HepG2 (cell line): ENCODE data around the gene GCNT2.

ENCODE experiments used
- CTCF ChIP-seq: sonication (generic); formaldehyde crosslinking; IDR thresholded peaks from 2 replicates; pipeline ENCODE4 v1.5.0; 2020; ENCODE audit warnings: mild to moderate bottlenecking, missing genetic modification reagents, moderate library complexity
- E2F1 ChIP-seq: sonication (generic); formaldehyde crosslinking; IDR thresholded peaks from 2 replicates; pipeline ENCODE4 v1.5.0; 2020; ENCODE audit warnings: missing genetic modification reagents
- MED1 ChIP-seq: sonication (generic); formaldehyde crosslinking; IDR thresholded peaks from 2 replicates; pipeline ENCODE4 v1.4.0; 2020; ENCODE audit warnings: missing genetic modification reagents
- RAD21 ChIP-seq: fragments of 450-650 bp; formaldehyde crosslinking; IDR thresholded peaks from 2 replicates; pipeline ENCODE4 v1.5.0; 2020; ENCODE audit warnings: mild to moderate bottlenecking
- ZBTB10 ChIP-seq: sonication (generic); formaldehyde crosslinking; IDR thresholded peaks from 2 replicates; pipeline ENCODE4 v1.4.0; 2020; ENCODE audit warnings: missing genetic modification reagents, borderline replicate concordance

GRCh38 chr6:10529231-10529801 lies 8.2 kb downstream of the GCNT2 start:
- no peak for TF ChIP-seq RAD21 (CRISPR knock-in tag)
- no peak for TF ChIP-seq ZBTB10 (CRISPR knock-in tag)
- no peak for TF ChIP-seq CTCF
- TF ChIP-seq MED1 (CRISPR knock-in tag), result no peak
- no peak for TF ChIP-seq E2F1 (CRISPR knock-in tag)
